Uterus (tissue), 4 donors: ENCODE results near the gene GPER1. TPM values are rescaled to one million over a fixed set of nuclear protein-coding genes. Genes with fewer than 3 reads are reported as not detected.

Source experiments
- DNase-seq, 2 donors: peaks; one replicate each; pipeline ENCODE4 v3.0.0-alpha.2; 2019 to 2020
- H3K27ac ChIP-seq, 2 donors: fragments of 200-600 bp; sonication (generic); 1 replicate in 1 of 2; 2 replicates in 1 of 2; pipeline ENCODE4 v1.5.1; 2016 to 2018
- H3K27me3 ChIP-seq, 2 donors: fragments of 200-600 bp; sonication (generic); one replicate each; pipeline ENCODE4 v1.5.1; 2018 to 2019; ENCODE audit warnings: control low read depth in 1 of 2
- H3K36me3 ChIP-seq, 2 donors: fragments of 200-600 bp; sonication (generic); one replicate each; pipeline ENCODE4 v1.5.1; 2019; ENCODE audit warnings: control low read depth in 1 of 2
- H3K4me1 ChIP-seq, 2 donors: fragments of 200-600 bp; sonication (generic); one replicate each; pipeline ENCODE4 v1.5.1; 2018 to 2019; ENCODE audit warnings: control low read depth in 1 of 2
- H3K4me3 ChIP-seq, 2 donors: fragments of 200-600 bp; sonication (generic); 1 replicate in 1 of 2; 2 replicates in 1 of 2; pipeline ENCODE4 v1.5.1; 2018 to 2019; ENCODE audit warnings: mild to moderate bottlenecking in 1 of 2
- H3K9me3 ChIP-seq, 2 donors: fragments of 200-600 bp; sonication (generic); one replicate each; pipeline ENCODE4 v1.5.1; 2019; ENCODE audit warnings: control low read depth in 1 of 2
- CTCF ChIP-seq, 4 experiments: fragments of 200-600 bp in 2 of 4; fragments of 450-650 bp in 2 of 4; sonication (generic) in 2 of 4; IDR thresholded peaks; one replicate each; pipeline ENCODE4 v1.5.1; 2016 to 2019; ENCODE audit warnings: antibody characterized with exemption in 4 of 4, mild to moderate bottlenecking in 2 of 4, moderate library complexity in 1 of 4
- POLR2A ChIP-seq, 2 donors: fragments of 450-650 bp; IDR thresholded peaks; one replicate each; pipeline ENCODE4 v1.6.1; 2016; ENCODE audit warnings: antibody characterized with exemption in 2 of 2, mild to moderate bottlenecking in 1 of 2, moderate library complexity in 1 of 2
- intact Hi-C: fragments of 100-400 bp; cut with DNase I; formaldehyde crosslinking; loops from one replicate; pipeline ENCODE4 v1.15.1; 2023; ENCODE audit warnings: low total_unique reads
- total RNA-seq, 4 donors: library from RNA; depleted of rRNA in 3 of 4; stranded (reverse); fragments of >200 nt in 3 of 4; gene quantifications; one replicate each; pipeline versions ENCODE4 v1.1.0 to v1.2.4, GENCODE V29; 2014 to 2023
- donor health status: DM: yes; HTN: yes; CAD: no.

Gene GPER1
- total RNA-seq, 4 donors from 2014 or later, result 1.3 to 10.6 (median 5.0) TPM

GRCh38 chr7:1055491-1055955, 32.4 kb upstream of the GPER1 start:
- TF ChIP-seq CTCF (IDR thresholded peaks at IDR 0.05) (no peak), POLR2A (IDR thresholded peaks at IDR 0.05) (no peak)
- DNase-seq, result no peak
- peak overlapping the region; percentile 50 to 61 for H3K27ac ChIP-seq
- H3K9me3 ChIP-seq, result no peaks in the 10 kb centered on the region
- intact Hi-C loops, result no loop called here
- H3K36me3 ChIP-seq, result no peaks in the 10 kb centered on the region
- peaks cover 0 to 25% of the 10 kb centered on the region in 2 donors for H3K4me1 ChIP-seq
- no peaks in the 10 kb centered on the region for H3K27me3 ChIP-seq
- H3K4me3 ChIP-seq, result peak overlapping the region; percentile 1 to 25

DNA sequence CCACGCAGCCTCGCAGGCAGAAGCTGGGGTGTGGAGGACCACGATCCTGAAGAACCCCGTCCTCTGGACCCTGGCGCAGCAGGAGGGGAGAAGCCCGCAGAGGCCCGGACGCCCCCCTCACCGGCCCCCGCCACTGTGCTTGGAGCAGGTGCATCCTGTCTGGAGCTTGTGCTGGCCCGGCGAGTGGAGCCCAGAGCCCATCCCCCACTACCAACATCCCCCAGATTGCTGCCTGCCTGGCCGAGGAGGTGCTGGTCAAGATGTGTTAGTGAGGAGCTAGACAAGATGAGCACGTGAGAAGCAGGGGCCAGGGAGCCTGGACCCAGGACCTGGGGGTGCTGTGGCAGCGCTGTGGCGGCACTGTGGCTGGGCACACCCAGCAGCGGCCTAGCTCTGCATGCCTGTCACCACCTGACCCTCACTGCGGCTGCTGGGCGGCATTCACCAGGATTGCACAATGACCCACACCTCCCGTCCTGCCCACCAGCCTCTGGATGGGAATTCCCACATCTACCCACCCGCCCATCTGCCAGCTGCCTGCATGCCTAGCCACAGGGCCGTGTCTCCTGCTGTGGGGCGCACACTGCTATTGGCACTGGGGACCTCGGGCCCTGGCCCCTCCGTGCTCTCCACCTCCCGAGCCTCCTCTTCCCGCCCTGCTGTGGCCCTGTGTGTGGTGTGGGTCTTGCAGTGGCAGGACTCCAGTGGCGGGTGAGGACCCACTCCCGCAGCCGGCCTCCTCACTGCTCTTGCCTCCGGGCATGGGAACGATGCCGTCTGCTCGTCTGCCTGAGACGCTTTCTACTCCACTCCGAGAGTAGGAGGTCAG, 31.7 kb upstream of the GPER1 start:
- H3K4me3 ChIP-seq, result peak overlapping the region; percentile 1 to 25
- H3K27me3 ChIP-seq, result no peaks in the 10 kb centered on the region
- H3K9me3 ChIP-seq, result no peaks in the 10 kb centered on the region
- peaks cover 0 to 20% of the 10 kb centered on the region in 2 donors for H3K4me1 ChIP-seq
- H3K27ac ChIP-seq, result peak overlapping the region; percentile 50 to 61
- TF ChIP-seq POLR2A (IDR thresholded peaks at IDR 0.05) (no peak), CTCF (IDR thresholded peaks at IDR 0.05) (no peak)
- intact Hi-C loops, result no loop called here
- no peak for DNase-seq
- no peaks in the 10 kb centered on the region for H3K36me3 ChIP-seq

DNA sequence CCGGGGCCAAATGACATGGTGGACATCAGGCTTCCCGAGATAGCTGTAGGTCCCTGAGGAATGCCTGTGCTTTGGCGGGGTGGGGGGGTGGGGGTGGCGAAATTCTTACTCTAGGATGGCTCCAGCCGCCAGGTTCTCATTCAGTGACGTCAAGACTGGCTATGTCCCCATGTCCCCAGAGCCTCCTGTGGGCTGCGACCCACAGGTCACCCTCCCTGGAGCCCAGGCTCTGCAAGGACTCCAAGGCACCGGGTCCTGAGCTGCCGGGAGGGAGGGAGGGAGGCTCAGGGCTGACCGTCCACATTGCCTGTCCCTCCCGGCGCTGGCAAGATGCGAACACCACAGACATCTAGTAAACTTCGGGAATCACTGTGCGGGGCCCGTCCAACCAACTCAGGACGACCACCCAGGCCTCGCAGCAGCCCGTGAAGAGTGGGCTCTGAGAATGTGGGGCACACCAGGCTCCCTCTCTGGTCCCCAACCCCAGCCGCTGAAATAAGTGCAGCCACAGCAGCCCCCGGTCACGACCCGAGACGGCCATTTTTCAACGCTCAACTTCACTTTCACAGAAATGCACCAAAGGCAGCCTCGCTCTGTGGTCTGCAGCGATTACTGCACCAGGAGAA, 31.0 kb upstream of the GPER1 start:
- H3K27ac ChIP-seq, result no peak overlapping the region
- DNase-seq, result no peak
- TF ChIP-seq POLR2A (IDR thresholded peaks at IDR 0.05), result no peak
- TF ChIP-seq CTCF (IDR thresholded peaks at IDR 0.05), result no peak
- no peaks in the 10 kb centered on the region for H3K36me3 ChIP-seq
- peaks cover 0 to 20% of the 10 kb centered on the region in 2 donors for H3K4me1 ChIP-seq
- no peaks in the 10 kb centered on the region for H3K27me3 ChIP-seq
- H3K9me3 ChIP-seq, result no peaks in the 10 kb centered on the region
- intact Hi-C loops, result no loop called here
- no peak overlapping the region for H3K4me3 ChIP-seq

DNA sequence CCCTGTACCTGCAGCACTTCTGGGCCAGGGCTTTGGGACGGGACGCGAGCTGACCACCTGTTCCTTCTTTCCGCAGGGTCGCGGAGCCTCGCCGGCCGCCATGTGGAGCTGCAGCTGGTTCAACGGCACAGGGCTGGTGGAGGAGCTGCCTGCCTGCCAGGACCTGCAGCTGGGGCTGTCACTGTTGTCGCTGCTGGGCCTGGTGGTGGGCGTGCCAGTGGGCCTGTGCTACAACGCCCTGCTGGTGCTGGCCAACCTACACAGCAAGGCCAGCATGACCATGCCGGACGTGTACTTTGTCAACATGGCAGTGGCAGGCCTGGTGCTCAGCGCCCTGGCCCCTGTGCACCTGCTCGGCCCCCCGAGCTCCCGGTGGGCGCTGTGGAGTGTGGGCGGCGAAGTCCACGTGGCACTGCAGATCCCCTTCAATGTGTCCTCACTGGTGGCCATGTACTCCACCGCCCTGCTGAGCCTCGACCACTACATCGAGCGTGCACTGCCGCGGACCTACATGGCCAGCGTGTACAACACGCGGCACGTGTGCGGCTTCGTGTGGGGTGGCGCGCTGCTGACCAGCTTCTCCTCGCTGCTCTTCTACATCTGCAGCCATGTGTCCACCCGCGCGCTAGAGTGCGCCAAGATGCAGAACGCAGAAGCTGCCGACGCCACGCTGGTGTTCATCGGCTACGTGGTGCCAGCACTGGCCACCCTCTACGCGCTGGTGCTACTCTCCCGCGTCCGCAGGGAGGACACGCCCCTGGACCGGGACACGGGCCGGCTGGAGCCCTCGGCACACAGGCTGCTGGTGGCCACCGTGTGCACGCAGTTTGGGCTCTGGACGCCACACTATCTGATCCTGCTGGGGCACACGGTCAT, 30.3 kb upstream of the GPER1 start:
- Histone ChIP-seq H3K4me3 (no peak overlapping the region), H3K4me1 (peaks cover 0 to 16% of the 10 kb centered on the region in 2 donors), H3K27ac (no peak overlapping the region), H3K9me3 (no peaks in the 10 kb centered on the region), H3K36me3 (no peaks in the 10 kb centered on the region), H3K27me3 (no peaks in the 10 kb centered on the region)
- no peak for TF ChIP-seq POLR2A (IDR thresholded peaks at IDR 0.05)
- TF ChIP-seq CTCF (IDR thresholded peaks at IDR 0.05), result no peak
- DNase-seq, result no peak
- intact Hi-C loops, result no loop called here
